Left lung (tissue), 10 donors: ENCODE measurements around the gene ABCB11. TPM values are rescaled to one million over a fixed set of nuclear protein-coding genes. Genes with fewer than 3 reads are reported as not detected.

Experiments used
- ATAC-seq: fragments of 200-7000 bp; cut with Tn5 transposase; one replicate; pipeline ENCODE4 v1.9.1; 2020; ENCODE audit warnings: moderate library complexity
- DNase-seq, 4 donors: peaks; one replicate each; pipeline ENCODE4 v3.0.0-alpha.2; 2013 to 2020
- H3K27ac ChIP-seq, 2 donors: fragments of 200-600 bp; sonication (generic) in 1 of 2; one replicate each; pipeline versions ENCODE4 v1.5.0 to v1.8.0; 2020 to 2021
- H3K27me3 ChIP-seq, 2 donors: fragments of 200-600 bp; sonication (generic) in 1 of 2; one replicate each; pipeline versions ENCODE4 v1.5.0 to v1.8.0; 2020 to 2021
- H3K36me3 ChIP-seq, 2 donors: fragments of 200-600 bp; sonication (generic) in 1 of 2; one replicate each; pipeline versions ENCODE4 v1.5.0 to v1.8.0; 2020 to 2021
- H3K4me1 ChIP-seq, 2 donors: fragments of 200-600 bp; one replicate each; pipeline ENCODE4 v1.8.0; 2021
- H3K4me3 ChIP-seq, 2 donors: fragments of 200-600 bp; sonication (generic) in 1 of 2; one replicate each; pipeline versions ENCODE4 v1.5.0 to v1.8.0; 2020 to 2021; ENCODE audit warnings: mild to moderate bottlenecking in 1 of 2
- H3K9me3 ChIP-seq, 2 donors: fragments of 200-600 bp; sonication (generic) in 1 of 2; one replicate each; pipeline versions ENCODE4 v1.5.0 to v1.8.0; 2020 to 2021
- CTCF ChIP-seq, 2 donors: fragments of 200-600 bp; sonication (generic) in 1 of 2; IDR thresholded peaks; one replicate each; pipeline versions ENCODE4 v1.5.0 to v1.8.0; 2021; ENCODE audit warnings: antibody characterized with exemption in 2 of 2
- intact Hi-C, 2 donors: fragments of 100-400 bp; cut with DNase I; formaldehyde crosslinking; loops; one replicate each; pipeline versions ENCODE4 v1.11.2 to v1.14.2; 2022
- polyA plus RNA-seq, 6 donors: library from polyadenylated mRNA; unstranded; fragments of 120-200 nt; gene quantifications; one replicate each; pipeline ENCODE4 v1.2.1, GENCODE V29; 2013; ENCODE audit not compliant: insufficient read length in 6 of 6
- total RNA-seq, 2 donors: library from RNA; stranded (reverse); fragmentation: NEBNext Ultra II Directional; extraction: Animal tissue kit (Norgen Biotek cat#: 25700); gene quantifications; one replicate each; pipeline ENCODE4 v1.2.1, GENCODE V29; 2021
- donor health status: DM: no; HTN: yes; CAD: no.
- donor health status: DM: no; HTN: no; CAD: no.

ABCB11 gene
- total and polyA plus RNA-seq, 8 donors = 0.02 to 0.23 (median 0.08) TPM; not detected in 1

DNA sequence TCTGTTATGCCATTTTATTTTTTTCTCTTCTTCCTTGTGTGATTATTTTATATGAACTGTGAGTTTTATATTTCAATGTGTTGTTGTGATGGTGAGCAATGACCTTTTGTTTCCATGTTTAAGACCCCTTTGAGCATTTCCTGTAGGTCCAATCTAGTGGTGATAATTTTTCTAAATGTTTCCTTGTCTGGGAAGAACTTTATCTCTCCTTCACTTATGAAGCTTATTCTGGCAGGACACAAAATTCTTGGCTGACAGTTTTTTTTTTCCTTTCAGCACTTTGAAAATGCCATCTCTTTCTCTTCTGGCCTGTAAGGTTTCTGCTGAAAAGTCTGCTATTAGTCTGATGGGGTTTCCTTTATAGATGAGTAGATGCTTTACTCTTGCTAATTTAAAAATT lies 76.9 kb downstream of the ABCB11 start:
- Histone ChIP-seq H3K36me3 (no peaks in the 10 kb centered on the region), H3K4me3 (no peak overlapping the region), H3K9me3 (peaks cover 0 to 11% of the 10 kb centered on the region in 2 donors), H3K27ac (no peak overlapping the region), H3K4me1 (no peaks in the 10 kb centered on the region), H3K27me3 (no peaks in the 10 kb centered on the region)
- intact Hi-C loops = no loop called here
- no peak for TF ChIP-seq CTCF (IDR thresholded peaks at IDR 0.05)
- DNase-seq (no peak), ATAC-seq (no peak)

GRCh38 chr2:168952424-168952823 lies 78.7 kb downstream of the ABCB11 start:
- H3K4me3 ChIP-seq = no peak overlapping the region
- no peak overlapping the region for H3K27ac ChIP-seq
- intact Hi-C loops = no loop called here
- peaks cover 0 to 11% of the 10 kb centered on the region in 2 donors for H3K9me3 ChIP-seq
- no peaks in the 10 kb centered on the region for H3K36me3 ChIP-seq
- no peak for ATAC-seq
- no peak for TF ChIP-seq CTCF (IDR thresholded peaks at IDR 0.05)
- H3K4me1 ChIP-seq = no peaks in the 10 kb centered on the region
- DNase-seq = no peak
- no peaks in the 10 kb centered on the region for H3K27me3 ChIP-seq

DNA sequence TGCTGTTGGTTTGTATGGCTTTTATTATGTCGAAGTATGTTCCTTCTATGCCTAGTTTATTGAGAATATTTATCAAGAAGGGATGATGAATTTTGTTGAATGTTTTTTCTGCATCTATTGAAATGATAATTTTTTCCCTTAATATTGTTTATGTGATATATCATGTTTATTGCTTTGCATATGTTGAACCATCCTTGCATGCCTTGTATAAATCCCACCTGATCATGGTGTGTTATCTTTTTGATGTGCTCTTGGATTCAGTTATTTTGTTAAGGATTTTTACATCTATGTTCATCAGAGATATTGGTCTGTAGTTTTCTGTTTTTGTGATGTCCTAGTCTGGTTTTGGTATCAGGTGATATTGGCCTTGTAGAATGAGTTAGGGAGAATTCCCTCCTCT lies 79.3 kb downstream of the ABCB11 start:
- intact Hi-C loops = no loop called here
- no peak for ATAC-seq

GRCh38 chr2:168949324-168949723 lies 81.8 kb downstream of the ABCB11 start:
- DNase-seq (no peak), ATAC-seq (no peak)
- Histone ChIP-seq H3K9me3 (peaks cover 0 to 11% of the 10 kb centered on the region in 2 donors), H3K4me3 (no peak overlapping the region), H3K36me3 (no peaks in the 10 kb centered on the region), H3K27me3 (no peaks in the 10 kb centered on the region), H3K27ac (no peak overlapping the region), H3K4me1 (no peaks in the 10 kb centered on the region)
- TF ChIP-seq CTCF (IDR thresholded peaks at IDR 0.05) = no peak
- intact Hi-C loops = no loop called here

More for the DNA sequence above, 79.3 kb downstream of the ABCB11 start:
- TF ChIP-seq CTCF (IDR thresholded peaks at IDR 0.05) = no peak
- H3K27me3 ChIP-seq = no peaks in the 10 kb centered on the region
- no peak for DNase-seq
- peaks cover 0 to 11% of the 10 kb centered on the region in 2 donors for H3K9me3 ChIP-seq
- no peak overlapping the region for H3K27ac ChIP-seq
- no peaks in the 10 kb centered on the region for H3K4me1 ChIP-seq
- no peak overlapping the region for H3K4me3 ChIP-seq
- H3K36me3 ChIP-seq = no peaks in the 10 kb centered on the region

DNA sequence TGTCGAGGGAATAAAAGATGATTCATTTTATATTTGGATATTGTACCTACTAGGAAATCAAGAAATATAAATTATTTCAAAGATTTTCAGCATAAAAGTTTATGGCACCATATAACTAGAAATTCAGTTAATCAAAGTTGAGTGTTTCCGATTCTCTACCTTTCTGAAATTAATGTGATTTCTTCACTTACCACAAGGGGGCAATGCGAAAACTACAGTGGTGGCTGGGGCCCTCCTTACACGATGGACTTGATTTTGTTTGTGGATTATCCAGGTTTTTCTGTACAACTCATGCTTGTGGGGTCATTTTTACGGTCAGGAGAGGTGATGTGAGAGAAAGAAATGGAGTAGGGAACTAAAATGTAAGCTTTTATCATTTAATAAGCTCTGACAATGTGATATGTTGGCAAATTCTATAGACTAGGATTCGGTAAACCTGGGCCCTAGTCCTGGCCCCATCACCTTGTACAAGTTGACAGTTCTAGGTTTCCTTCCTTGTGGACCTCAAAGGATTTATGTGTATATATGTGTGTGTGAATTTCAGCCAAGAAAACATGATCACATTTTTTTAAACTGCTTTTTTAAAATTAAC lies 82.4 kb downstream of the ABCB11 start:
- no peak overlapping the region for H3K4me3 ChIP-seq
- DNase-seq = no peak
- H3K27ac ChIP-seq = no peak overlapping the region
- H3K36me3 ChIP-seq = no peaks in the 10 kb centered on the region
- TF ChIP-seq CTCF (IDR thresholded peaks at IDR 0.05) = peak; percentile 39 to 46
- H3K4me1 ChIP-seq = no peaks in the 10 kb centered on the region
- H3K27me3 ChIP-seq = no peaks in the 10 kb centered on the region
- H3K9me3 ChIP-seq = peaks cover 0 to 11% of the 10 kb centered on the region in 2 donors
- peak; percentile 57 for ATAC-seq
- intact Hi-C loops = no loop called here
